22Rv1 (cell line): Measurements from ENCODE around the gene HAO1.

Source experiments
- CTCF ChIP-seq: fragments of 450-650 bp; IDR thresholded peaks from 2 replicates; pipeline ENCODE4 v1.5.1; 2017; ENCODE audit warnings: mild to moderate bottlenecking
- ZFX ChIP-seq: fragments of 450-650 bp; IDR thresholded peaks from 2 replicates; pipeline ENCODE4 v1.6.1; 2017; ENCODE audit warnings: antibody characterized with exemption, borderline replicate concordance

- TF ChIP-seq CTCF (no peak), ZFX (no peak)
Observed at GRCh38 chr20:7924692-7925091, 15.6 kb downstream of the HAO1 start.
